SJSA1 (cell line): ENCODE measurements around the gene TESK2. TPM values are rescaled to one million over a fixed set of nuclear protein-coding genes. Genes with fewer than 3 reads are reported as not detected.
"Not testable (repeated sequence)": the region's sequence is repeated elsewhere in the genome, so short reads cannot be mapped to it uniquely, and the experiment has no call there.

Experiments
- DNase-seq, 2 experiments: peaks; one replicate each; pipeline ENCODE4 v3.0.0-alpha.2; 2015 to 2020; ENCODE audit warnings: low spot score in 2 of 2, low read depth in 1 of 2
- H3K27ac ChIP-seq: fragments of 250-450 bp; sonication (Bioruptor Pico); 2 replicates; pipeline ENCODE4 v1.5.1; 2020; ENCODE audit warnings: mild to moderate bottlenecking, moderate library complexity
- H3K27me3 ChIP-seq: fragments of 250-450 bp; sonication (Bioruptor Pico); replicated peaks from 2 replicates; pipeline ENCODE4 v1.5.1; 2020; ENCODE audit warnings: mild to moderate bottlenecking, moderate library complexity
- H3K36me3 ChIP-seq: fragments of 250-450 bp; sonication (Bioruptor Pico); 2 replicates; pipeline ENCODE4 v1.5.1; 2020; ENCODE audit warnings: mild to moderate bottlenecking
- H3K4me1 ChIP-seq: fragments of 250-450 bp; sonication (Bioruptor Pico); replicated peaks from 2 replicates; pipeline ENCODE4 v1.6.1; 2021; ENCODE audit warnings: mild to moderate bottlenecking
- H3K4me3 ChIP-seq: fragments of 250-450 bp; sonication (Bioruptor Pico); 2 replicates; pipeline ENCODE4 v1.5.1; 2020; ENCODE audit warnings: mild to moderate bottlenecking
- H3K9me3 ChIP-seq: fragments of 250-450 bp; sonication (Bioruptor Pico); replicated peaks from 2 replicates; pipeline ENCODE4 v1.5.1; 2020; ENCODE audit warnings: mild to moderate bottlenecking
- total RNA-seq: library from RNA; depleted of rRNA; stranded (reverse); fragments of >200 nt; shearing (Covaris generic); gene quantifications from 2 replicates; pipeline ENCODE4 v1.2.3, GENCODE V29; 2014

Gene TESK2
- total RNA-seq, 1 experiment from 2014 or later = 2.0 TPM

GRCh38 chr1:45405636-45406035, 85.3 kb downstream of the TESK2 start:
- no peak overlapping the region for H3K4me3 ChIP-seq
- DNase-seq = no peak
- no peaks in the 10 kb centered on the region for H3K9me3 ChIP-seq
- H3K4me1 ChIP-seq = no peaks in the 10 kb centered on the region
- no peaks in the 10 kb centered on the region for H3K27me3 ChIP-seq
- no peak overlapping the region for H3K27ac ChIP-seq
- no peaks in the 10 kb centered on the region for H3K36me3 ChIP-seq

GRCh38 chr1:45403718-45404117, 87.2 kb downstream of the TESK2 start:
- DNase-seq = no peak

GRCh38 chr1:45403298-45403697, 87.7 kb downstream of the TESK2 start:
- no peaks in the 10 kb centered on the region for H3K27me3 ChIP-seq
- no peak for DNase-seq

More at GRCh38 chr1:45403718-45404117, 87.2 kb downstream of the TESK2 start:
- Histone ChIP-seq H3K4me1 (no peaks in the 10 kb centered on the region), H3K27me3 (no peaks in the 10 kb centered on the region), H3K9me3 (no peaks in the 10 kb centered on the region), H3K36me3 (no peaks in the 10 kb centered on the region), H3K4me3 (no peak overlapping the region), H3K27ac (no peak overlapping the region)

GRCh38 chr1:45401524-45401923, 89.4 kb downstream of the TESK2 start:
- no peaks in the 10 kb centered on the region for H3K4me1 ChIP-seq
- no peaks in the 10 kb centered on the region for H3K9me3 ChIP-seq
- no peaks in the 10 kb centered on the region for H3K36me3 ChIP-seq
- no peak for DNase-seq
- H3K4me3 ChIP-seq = no peak overlapping the region
- H3K27ac ChIP-seq = no peak overlapping the region
- no peaks in the 10 kb centered on the region for H3K27me3 ChIP-seq

More at GRCh38 chr1:45403298-45403697, 87.7 kb downstream of the TESK2 start:
- Histone ChIP-seq H3K9me3 (no peaks in the 10 kb centered on the region), H3K4me3 (no peak overlapping the region), H3K27ac (no peak overlapping the region), H3K4me1 (no peaks in the 10 kb centered on the region), H3K36me3 (no peaks in the 10 kb centered on the region)

GRCh38 chr1:45400049-45400448, 90.9 kb downstream of the TESK2 start:
- H3K4me3 ChIP-seq = no peak overlapping the region
- H3K9me3 ChIP-seq = no peaks in the 10 kb centered on the region
- H3K27me3 ChIP-seq = no peaks in the 10 kb centered on the region
- DNase-seq = no peak
- H3K27ac ChIP-seq = no peak overlapping the region
- H3K4me1 ChIP-seq = no peaks in the 10 kb centered on the region
- no peaks in the 10 kb centered on the region for H3K36me3 ChIP-seq

GRCh38 chr1:45397285-45397684, 93.7 kb downstream of the TESK2 start:
- H3K27me3 ChIP-seq = no peaks in the 10 kb centered on the region
- H3K4me1 ChIP-seq = no peaks in the 10 kb centered on the region; the same call in 1 of the 2 replicates
- H3K9me3 ChIP-seq = no peaks in the 10 kb centered on the region
- DNase-seq = no peak
- H3K27ac ChIP-seq = no peak overlapping the region
- H3K4me3 ChIP-seq = no peak overlapping the region
- H3K36me3 ChIP-seq = no peaks in the 10 kb centered on the region

- Histone ChIP-seq H3K9me3 (no peaks in the 10 kb centered on the region), H3K27ac (no peak overlapping the region), H3K36me3 (no peaks in the 10 kb centered on the region), H3K4me3 (no peak overlapping the region), H3K4me1 (no peaks in the 10 kb centered on the region; the same call in 1 of the 2 replicates), H3K27me3 (no peaks in the 10 kb centered on the region)
- no peak for DNase-seq
These were observed 95.4 kb downstream of the TESK2 start for GRCh38 chr1:45395582-45395981.

- no peaks in the 10 kb centered on the region; the same call in 1 of the 2 replicates for H3K4me1 ChIP-seq
- DNase-seq = no peak
These were observed 95.9 kb downstream of the TESK2 start for GRCh38 chr1:45395051-45395450.

GRCh38 chr1:45394342-45394741, 96.6 kb downstream of the TESK2 start:
- Histone ChIP-seq H3K4me3 (no peak overlapping the region), H3K27ac (no peak overlapping the region), H3K4me1 (no peaks in the 10 kb centered on the region; the same call in 1 of the 2 replicates), H3K36me3 (no peaks in the 10 kb centered on the region), H3K27me3 (no peaks in the 10 kb centered on the region), H3K9me3 (no peaks in the 10 kb centered on the region)
- no peak for DNase-seq

More at GRCh38 chr1:45395051-45395450, 95.9 kb downstream of the TESK2 start:
- Histone ChIP-seq H3K4me3 (no peak overlapping the region), H3K9me3 (no peaks in the 10 kb centered on the region), H3K27me3 (no peaks in the 10 kb centered on the region), H3K36me3 (no peaks in the 10 kb centered on the region), H3K27ac (no peak overlapping the region)

- Histone ChIP-seq H3K4me3 (no peak overlapping the region), H3K27me3 (no peaks in the 10 kb centered on the region), H3K36me3 (no peaks in the 10 kb centered on the region), H3K27ac (no peak overlapping the region), H3K4me1 (no peaks in the 10 kb centered on the region; the same call in 1 of the 2 replicates), H3K9me3 (no peaks in the 10 kb centered on the region)
- no peak for DNase-seq
These were observed 97.2 kb downstream of the TESK2 start for GRCh38 chr1:45393718-45394302.

- Histone ChIP-seq H3K36me3 (no peaks in the 10 kb centered on the region), H3K4me3 (no peak overlapping the region), H3K27me3 (no peaks in the 10 kb centered on the region), H3K27ac (no peak overlapping the region), H3K9me3 (no peaks in the 10 kb centered on the region), H3K4me1 (no peaks in the 10 kb centered on the region)
- DNase-seq = no peak
These were observed 104.7 kb downstream of the TESK2 start for GRCh38 chr1:45386219-45386618.

- H3K4me1 ChIP-seq = no peaks in the 10 kb centered on the region
- no peaks in the 10 kb centered on the region for H3K36me3 ChIP-seq
- H3K9me3 ChIP-seq = no peaks in the 10 kb centered on the region
- DNase-seq = peak in 1 of 2 experiments; percentile 7
- no peak overlapping the region for H3K4me3 ChIP-seq
- no peak overlapping the region for H3K27ac ChIP-seq
- no peaks in the 10 kb centered on the region for H3K27me3 ChIP-seq
These were observed 105.7 kb downstream of the TESK2 start for GRCh38 chr1:45385302-45385701.

GRCh38 chr1:45384213-45384612, 106.8 kb downstream of the TESK2 start:
- not testable (repeated sequence) for DNase-seq, H3K4me3 ChIP-seq, H3K27ac ChIP-seq, H3K36me3 ChIP-seq, H3K27me3 ChIP-seq, H3K9me3 ChIP-seq, H3K4me1 ChIP-seq

GRCh38 chr1:45383191-45383590, 107.8 kb downstream of the TESK2 start:
- no peak for DNase-seq
- no peaks in the 10 kb centered on the region for H3K27me3 ChIP-seq
- H3K36me3 ChIP-seq = no peaks in the 10 kb centered on the region
- no peaks in the 10 kb centered on the region for H3K4me1 ChIP-seq
- no peak overlapping the region for H3K27ac ChIP-seq
- H3K4me3 ChIP-seq = no peak overlapping the region
- no peaks in the 10 kb centered on the region for H3K9me3 ChIP-seq

GRCh38 chr1:45381243-45381642, 109.7 kb downstream of the TESK2 start:
- H3K27me3 ChIP-seq = no peaks in the 10 kb centered on the region
- no peaks in the 10 kb centered on the region for H3K36me3 ChIP-seq
- H3K4me3 ChIP-seq = no peak overlapping the region
- no peak overlapping the region for H3K27ac ChIP-seq
- peaks cover 3% of the 10 kb centered on the region for H3K4me1 ChIP-seq
- no peak for DNase-seq
- H3K9me3 ChIP-seq = no peaks in the 10 kb centered on the region
